GM18868 (cell line): ENCODE data around the gene GRHL1.

Experiments
- ATAC-seq: cut with Tn5 transposase; IDR thresholded peaks from one replicate; pipeline ENCODE4 v1.9.1; 2021; ENCODE audit warnings: mild to moderate bottlenecking, moderate library complexity; ENCODE audit not compliant: unreplicated experiment

Gene GRHL1

GRCh38 chr2:9971105-9971818, 19.8 kb downstream of the GRHL1 start:
- no peak for ATAC-seq

GRCh38 chr2:9971890-9972289, 20.4 kb downstream of the GRHL1 start:
- no peak for ATAC-seq

GRCh38 chr2:9972621-9973479, 21.4 kb downstream of the GRHL1 start:
- ATAC-seq: no peak

- no peak for ATAC-seq
Observed at GRCh38 chr2:9973690-9974089, 22.2 kb downstream of the GRHL1 start.

- no peak for ATAC-seq
Observed at GRCh38 chr2:9974343-9974742, 22.9 kb downstream of the GRHL1 start.

- no peak for ATAC-seq
Observed at GRCh38 chr2:9975328-9975727, 23.8 kb downstream of the GRHL1 start.

- no peak for ATAC-seq
Observed at GRCh38 chr2:9975805-9976447, 24.4 kb downstream of the GRHL1 start.

GRCh38 chr2:9979977-9980376, 28.5 kb downstream of the GRHL1 start:
- no peak for ATAC-seq

- no peak for ATAC-seq
Observed at GRCh38 chr2:9980520-9980919, 29.0 kb downstream of the GRHL1 start.

GRCh38 chr2:9981655-9982054, 30.2 kb downstream of the GRHL1 start:
- ATAC-seq: no peak

GRCh38 chr2:9982248-9982647, 30.8 kb downstream of the GRHL1 start:
- ATAC-seq: no peak

GRCh38 chr2:9982891-9983290, 31.4 kb downstream of the GRHL1 start:
- no peak for ATAC-seq

- ATAC-seq: no peak
Observed at GRCh38 chr2:9983401-9984216, 32.1 kb downstream of the GRHL1 start.

GRCh38 chr2:9984217-9984739, 32.8 kb downstream of the GRHL1 start:
- ATAC-seq: no peak

GRCh38 chr2:9984871-9985480, 33.5 kb downstream of the GRHL1 start:
- ATAC-seq: no peak

GRCh38 chr2:9985531-9986328, 34.2 kb downstream of the GRHL1 start:
- ATAC-seq: no peak

- no peak for ATAC-seq
Observed at GRCh38 chr2:9988320-9988719, 36.8 kb downstream of the GRHL1 start.

- no peak for ATAC-seq
Observed at GRCh38 chr2:9990736-9991135, 39.2 kb downstream of the GRHL1 start.

- no peak for ATAC-seq
Observed at GRCh38 chr2:9991221-9991620, 39.7 kb downstream of the GRHL1 start.
